Mesothelial cell of epicardium (in vitro differentiated cells): ENCODE data around the gene MTFMT. TPM values are rescaled to one million over a fixed set of nuclear protein-coding genes. Genes with fewer than 3 reads are reported as not detected.

Experiments used
- DNase-seq, 2 experiments: peaks; one replicate each; pipeline ENCODE4 v3.0.0; 2021; ENCODE audit warnings: low spot score in 2 of 2; ENCODE audit not compliant: unreplicated experiment in 2 of 2
- H3K27ac Mint-ChIP-seq: 2 replicates; pipeline ENCODE4 v1.8.0; 2021; ENCODE audit warnings: mixed read lengths
- H3K27me3 Mint-ChIP-seq: 2 replicates; pipeline ENCODE4 v1.8.0; 2021; ENCODE audit warnings: low read depth, mixed read lengths
- H3K36me3 Mint-ChIP-seq: 2 replicates; pipeline ENCODE4 v1.8.0; 2021; ENCODE audit warnings: mixed read lengths
- H3K4me1 Mint-ChIP-seq: 2 replicates; pipeline ENCODE4 v1.8.0; 2021; ENCODE audit warnings: mixed read lengths
- H3K4me3 Mint-ChIP-seq: 2 replicates; pipeline ENCODE4 v1.8.0; 2021; ENCODE audit warnings: mild to moderate bottlenecking, moderate library complexity, mixed read lengths
- H3K9me3 Mint-ChIP-seq: 2 replicates; pipeline ENCODE4 v1.8.0; 2021; ENCODE audit warnings: mixed read lengths
- CTCF ChIP-seq: fragments of 200-600 bp; sonication (generic); IDR thresholded peaks from one replicate; pipeline ENCODE4 v1.5.0; 2021; ENCODE audit warnings: antibody characterized with exemption; ENCODE audit not compliant: unreplicated experiment
- total RNA-seq: library from RNA; stranded (reverse); gene quantifications from 3 replicates; pipeline ENCODE4 v1.2.1, GENCODE V29; 2021

MTFMT gene
- total RNA-seq, 1 donor from 2014 or later, result 17.8 TPM

DNA sequence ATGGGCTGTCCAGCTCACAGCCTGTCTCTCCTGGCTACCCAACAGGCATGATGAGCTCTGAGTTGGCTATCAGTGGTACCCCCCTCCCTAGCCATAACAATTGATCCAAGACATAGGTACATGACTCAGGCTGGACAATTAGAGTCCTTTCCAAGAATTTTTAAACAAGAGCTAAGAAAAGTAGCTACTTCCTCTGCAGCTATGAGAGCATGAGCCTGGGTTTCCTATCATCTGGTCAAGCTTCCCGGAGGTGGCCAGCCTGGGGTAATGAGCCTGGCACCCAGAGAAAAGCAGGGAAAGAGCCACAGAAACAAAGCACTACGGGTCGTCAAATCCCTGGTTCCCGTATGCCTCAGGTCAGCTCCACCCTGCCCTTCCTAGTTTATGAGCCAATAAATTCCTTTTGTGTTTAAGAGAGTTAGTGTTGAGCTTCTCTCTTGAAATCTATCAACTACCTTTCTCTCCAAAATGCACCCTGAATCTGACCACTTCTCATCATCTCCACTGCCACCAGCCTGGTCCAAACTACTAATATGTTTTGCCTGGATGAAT is 13.4 kb upstream of the MTFMT start:
- Mint-ChIP-seq H3K36me3 (no peaks in the 10 kb centered on the region), H3K4me3 (no peak overlapping the region), H3K9me3 (no peaks in the 10 kb centered on the region), H3K27ac (no peak overlapping the region), H3K4me1 (peaks cover 1% of the 10 kb centered on the region), H3K27me3 (no peaks in the 10 kb centered on the region)
- DNase-seq, result no peak
- no peak for TF ChIP-seq CTCF

- H3K4me1 Mint-ChIP-seq, result peaks cover 1% of the 10 kb centered on the region
- H3K4me3 Mint-ChIP-seq, result no peak overlapping the region
- no peaks in the 10 kb centered on the region for H3K36me3 Mint-ChIP-seq
- no peak overlapping the region for H3K27ac Mint-ChIP-seq
- TF ChIP-seq CTCF, result no peak
- H3K9me3 Mint-ChIP-seq, result no peaks in the 10 kb centered on the region
- no peak for DNase-seq
- H3K27me3 Mint-ChIP-seq, result no peaks in the 10 kb centered on the region
Measured at GRCh38 chr15:65041787-65042186, 12.3 kb upstream of the MTFMT start.

GRCh38 chr15:65040461-65040860 is 11.0 kb upstream of the MTFMT start:
- H3K9me3 Mint-ChIP-seq, result no peaks in the 10 kb centered on the region
- peaks cover 1% of the 10 kb centered on the region for H3K4me1 Mint-ChIP-seq
- no peak for DNase-seq
- TF ChIP-seq CTCF, result no peak
- H3K27ac Mint-ChIP-seq, result no peak overlapping the region
- no peaks in the 10 kb centered on the region for H3K27me3 Mint-ChIP-seq
- H3K36me3 Mint-ChIP-seq, result no peaks in the 10 kb centered on the region
- no peak overlapping the region for H3K4me3 Mint-ChIP-seq

DNA sequence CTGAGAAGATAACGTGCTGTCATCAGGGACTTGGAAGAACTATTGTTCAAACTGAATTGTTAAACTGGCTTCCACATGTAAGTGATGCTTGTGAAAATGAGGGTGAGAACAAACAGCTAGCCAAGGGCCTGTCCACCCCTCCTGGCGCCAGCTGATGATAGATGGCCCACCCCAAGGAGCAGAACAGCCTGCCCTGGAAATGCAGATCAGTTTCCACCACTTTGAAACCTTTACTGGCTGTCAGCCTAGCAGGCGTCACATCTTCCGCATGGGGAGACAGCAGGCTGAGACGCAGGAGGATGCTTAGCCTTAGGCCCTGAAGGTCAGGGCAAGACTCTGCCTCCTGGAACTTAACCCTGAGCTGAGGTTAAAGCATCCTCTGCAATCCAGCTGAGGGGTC is 9.4 kb upstream of the MTFMT start:
- no peak for TF ChIP-seq CTCF
- no peaks in the 10 kb centered on the region for H3K36me3 Mint-ChIP-seq
- H3K27ac Mint-ChIP-seq, result no peak overlapping the region
- no peak for DNase-seq
- H3K9me3 Mint-ChIP-seq, result no peaks in the 10 kb centered on the region
- no peaks in the 10 kb centered on the region for H3K27me3 Mint-ChIP-seq
- H3K4me3 Mint-ChIP-seq, result no peak overlapping the region
- peaks cover 1% of the 10 kb centered on the region for H3K4me1 Mint-ChIP-seq

GRCh38 chr15:65038428-65038827 is 9.0 kb upstream of the MTFMT start:
- Mint-ChIP-seq H3K4me3 (no peak overlapping the region), H3K36me3 (no peaks in the 10 kb centered on the region), H3K27ac (no peak overlapping the region), H3K27me3 (no peaks in the 10 kb centered on the region), H3K4me1 (peaks cover 4% of the 10 kb centered on the region), H3K9me3 (no peaks in the 10 kb centered on the region)
- no peak for DNase-seq
- no peak for TF ChIP-seq CTCF

DNA sequence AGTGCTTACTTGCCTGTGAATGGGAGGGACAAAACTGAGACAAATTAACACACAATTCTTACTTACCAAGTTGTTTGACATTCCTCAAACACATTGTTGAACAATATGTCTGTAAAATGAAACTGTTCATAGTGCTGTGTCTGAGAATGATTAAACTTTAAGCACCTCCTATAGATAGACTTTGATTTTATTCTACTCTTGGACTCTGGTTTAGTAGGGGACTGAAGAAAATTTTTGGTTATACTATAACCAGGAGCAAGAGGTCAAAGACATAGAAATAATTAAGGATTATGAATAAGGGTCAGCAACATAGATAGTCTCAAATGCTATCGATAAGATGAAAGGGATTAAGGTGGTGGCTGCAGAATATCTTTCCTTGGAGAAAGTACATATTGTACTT is 7.9 kb upstream of the MTFMT start:
- Mint-ChIP-seq H3K36me3 (no peaks in the 10 kb centered on the region), H3K4me1 (peaks cover 8% of the 10 kb centered on the region), H3K9me3 (no peaks in the 10 kb centered on the region), H3K27me3 (no peaks in the 10 kb centered on the region), H3K4me3 (no peak overlapping the region), H3K27ac (no peak overlapping the region)
- no peak for TF ChIP-seq CTCF
- no peak for DNase-seq
